ENCODE data around the gene CALD1. TPM values are rescaled to one million over a fixed set of nuclear protein-coding genes. Genes with fewer than 3 reads are reported as not detected.

Gene CALD1
- total RNA-seq, 1 experiment from 2014 or later, result 107 TPM

GRCh38 chr7:134809616-134810015 lies 30.2 kb downstream of the CALD1 start:
- no peak overlapping the region for H2AFZ ChIP-seq (ENCODE audit: low read length)
- H3K4me1 ChIP-seq (ENCODE audit: insufficient read depth, low read length), result no peaks in the 10 kb centered on the region
- H3K23ac ChIP-seq (ENCODE audit: insufficient read length, low read depth, low read length), result no peak overlapping the region
- TF ChIP-seq CTCF (conservative IDR thresholded peaks at IDR 0.05), result no peak
- Mint-ChIP-seq H3K4me3 (no peak overlapping the region), H3K9me3 (peaks cover 0 to 3% of the 10 kb centered on the region in 2 experiments; a peak in 1 of 5 replicates), H3K27me3 (ENCODE audit: low read depth) (no peaks in the 10 kb centered on the region; the same call in 1 of the 2 replicates), H3K36me3 (ENCODE audit: insufficient read depth in 1 of 3, low read depth in 3 of 3) (peaks cover 4 to 15% (median 6%) of the 10 kb centered on the region in 3 experiments; a peak in 6 of 7 replicates), H3K27ac (no peak overlapping the region), H3K4me1 (peaks cover 10 to 15% of the 10 kb centered on the region in 2 experiments)
- no peak overlapping the region for H3K9ac ChIP-seq (ENCODE audit: extremely low read depth, insufficient read length, low read length)
- H2BK120ac ChIP-seq (ENCODE audit: low read depth, low read length, poor library complexity, severe bottlenecking), result no peak overlapping the region
- no peaks in the 10 kb centered on the region for H3K9me3 ChIP-seq (ENCODE audit: control insufficient read depth, low read depth, low read length)
- H3K14ac ChIP-seq (ENCODE audit: insufficient read depth, low read length), result no peak overlapping the region
- no peak overlapping the region for H3K4me2 ChIP-seq (ENCODE audit: insufficient read depth, insufficient read length, low read length)
- DNase-seq, result no peak
- no peak overlapping the region for H3K4ac ChIP-seq (ENCODE audit: low read depth, low read length)
- H4K91ac ChIP-seq (ENCODE audit: insufficient read length, low read depth, low read length), result no peak overlapping the region
- no CpG with 5 or more reads among the region's 1 CpG for WGBS (ENCODE audit: extremely low coverage, insufficient read length, low lambda C conversion rate)
- no peaks in the 10 kb centered on the region for H4K20me1 ChIP-seq (ENCODE audit: control insufficient read depth, insufficient read depth, insufficient read length)
- H3K23me2 ChIP-seq (ENCODE audit: insufficient read length, low read depth, low read length, poor library complexity, severe bottlenecking), result no peaks in the 10 kb centered on the region
- H3K79me2 ChIP-seq (ENCODE audit: insufficient read depth, low read length), result peaks cover 9% of the 10 kb centered on the region; the same call in 1 of the 2 replicates
- no peak overlapping the region for H2BK15ac ChIP-seq (ENCODE audit: low read depth, low read length)
- no peak overlapping the region for H3K56ac ChIP-seq (ENCODE audit: insufficient read length, low read depth, low read length)
- no peak overlapping the region for H3T11ph ChIP-seq (ENCODE audit: low read length)
- no peaks in the 10 kb centered on the region for H3K27me3 ChIP-seq (ENCODE audit: insufficient read depth, low read length)
- no peak overlapping the region for H3K27ac ChIP-seq (ENCODE audit: insufficient read length, low read depth, low read length)
- no peak overlapping the region for H2BK5ac ChIP-seq (ENCODE audit: insufficient read length, low read length)
- no peak overlapping the region for H4K8ac ChIP-seq (replicated peaks; ENCODE audit: insufficient read length, low read depth, low read length)
- no peak overlapping the region for H4K5ac ChIP-seq (ENCODE audit: insufficient read length, low read depth, low read length)
- H2BK20ac ChIP-seq (ENCODE audit: low read depth, low read length, poor library complexity, severe bottlenecking), result no peak overlapping the region
- H2AK5ac ChIP-seq (ENCODE audit: insufficient read length, low read length), result no peak overlapping the region
- H2BK12ac ChIP-seq (ENCODE audit: insufficient read length, low read depth, low read length), result no peak overlapping the region
- H3K18ac ChIP-seq (ENCODE audit: insufficient read length, low read depth, low read length), result no peak overlapping the region
- peaks cover 3% of the 10 kb centered on the region for H3K79me1 ChIP-seq (ENCODE audit: insufficient read depth, low read depth, low read length, poor library complexity, severe bottlenecking)

Data from H9 (cell line).